Testis (tissue), 2 donors: ENCODE data around the gene SPDYE2B.
"Not testable (repeated sequence)": the region's sequence is repeated elsewhere in the genome, so short reads cannot be mapped to it uniquely, and the experiment has no call there.

Experiments used
- POLR2A ChIP-seq: fragments of 450-650 bp; IDR thresholded peaks from one replicate; pipeline ENCODE4 v1.6.1; 2017; ENCODE audit warnings: antibody characterized with exemption, mild to moderate bottlenecking, moderate library complexity
- TF ChIP-seq, protein P1 (sequence below), 3 experiments: fragments of 450-650 bp in 2 of 3; fragments of 200-600 bp in 1 of 3; sonication (generic) in 1 of 3; IDR thresholded peaks; one replicate each; pipeline ENCODE4 v1.5.1; 2016 to 2019; ENCODE audit warnings: antibody characterized with exemption in 3 of 3, mild to moderate bottlenecking in 2 of 3, moderate library complexity in 1 of 3

DNA sequence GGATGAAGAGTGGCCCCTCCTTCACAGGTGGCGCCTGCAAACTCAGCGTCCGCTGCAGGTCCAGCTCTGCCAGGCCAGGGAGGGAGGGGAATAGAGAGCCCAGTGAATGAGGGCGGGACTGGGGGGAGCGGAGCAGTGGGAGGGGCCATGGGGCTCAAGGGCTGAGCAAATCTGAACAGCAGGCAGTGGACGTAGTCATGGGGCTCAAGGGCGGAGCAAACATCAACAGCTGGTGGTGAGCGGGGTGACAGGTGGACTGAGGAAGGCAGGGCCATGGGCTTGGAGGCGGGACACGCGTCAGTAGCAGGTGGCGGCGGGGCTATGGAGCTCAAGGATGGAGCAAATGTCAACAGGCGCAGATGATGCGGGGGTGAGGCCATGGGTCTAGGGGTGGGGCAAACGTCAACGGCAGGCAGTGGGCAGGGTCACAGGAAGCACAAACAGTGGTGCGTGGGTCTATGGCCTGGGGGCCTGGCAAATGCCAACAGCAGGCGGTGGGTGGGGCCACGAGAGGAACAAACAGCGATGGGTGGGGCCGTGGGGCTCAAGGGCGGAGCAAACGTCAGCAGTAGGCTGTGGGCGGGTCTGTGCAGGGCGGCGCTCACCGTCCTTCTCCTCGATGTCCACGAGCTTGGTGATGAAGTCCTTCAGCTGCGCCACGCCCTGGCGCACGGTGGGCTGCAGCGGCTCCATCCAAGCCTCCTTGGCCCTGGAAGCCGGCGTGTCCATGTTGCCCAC, 38.3 kb downstream of the SPDYE2B start:
- TF ChIP-seq, protein P1, sequence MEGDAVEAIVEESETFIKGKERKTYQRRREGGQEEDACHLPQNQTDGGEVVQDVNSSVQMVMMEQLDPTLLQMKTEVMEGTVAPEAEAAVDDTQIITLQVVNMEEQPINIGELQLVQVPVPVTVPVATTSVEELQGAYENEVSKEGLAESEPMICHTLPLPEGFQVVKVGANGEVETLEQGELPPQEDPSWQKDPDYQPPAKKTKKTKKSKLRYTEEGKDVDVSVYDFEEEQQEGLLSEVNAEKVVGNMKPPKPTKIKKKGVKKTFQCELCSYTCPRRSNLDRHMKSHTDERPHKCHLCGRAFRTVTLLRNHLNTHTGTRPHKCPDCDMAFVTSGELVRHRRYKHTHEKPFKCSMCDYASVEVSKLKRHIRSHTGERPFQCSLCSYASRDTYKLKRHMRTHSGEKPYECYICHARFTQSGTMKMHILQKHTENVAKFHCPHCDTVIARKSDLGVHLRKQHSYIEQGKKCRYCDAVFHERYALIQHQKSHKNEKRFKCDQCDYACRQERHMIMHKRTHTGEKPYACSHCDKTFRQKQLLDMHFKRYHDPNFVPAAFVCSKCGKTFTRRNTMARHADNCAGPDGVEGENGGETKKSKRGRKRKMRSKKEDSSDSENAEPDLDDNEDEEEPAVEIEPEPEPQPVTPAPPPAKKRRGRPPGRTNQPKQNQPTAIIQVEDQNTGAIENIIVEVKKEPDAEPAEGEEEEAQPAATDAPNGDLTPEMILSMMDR (IDR thresholded peaks at IDR 0.05): not testable (repeated sequence)
- not testable (repeated sequence) for TF ChIP-seq POLR2A
